H9 (cell line): ENCODE data around the gene FANCC. TPM values are rescaled to one million over a fixed set of nuclear protein-coding genes. Genes with fewer than 3 reads are reported as not detected.

ENCODE experiments used
- DNase-seq: peaks from one replicate; pipeline ENCODE4 v3.0.0-alpha.2; 2017
- H2AFZ ChIP-seq: one replicate; pipeline ENCODE4 v1.6.1; 2013; ENCODE audit warnings: mild to moderate bottlenecking, low read length, control low read depth, moderate library complexity
- H2AK5ac ChIP-seq: 2 replicates; pipeline ENCODE4 v1.6.1; 2013; ENCODE audit warnings: low read length, control low read depth, mixed read lengths; ENCODE audit not compliant: insufficient read length
- H2BK120ac ChIP-seq: one replicate; pipeline ENCODE4 v1.6.1; 2013; ENCODE audit warnings: low read depth, mild to moderate bottlenecking, low read length, control low read depth, inconsistent platforms; ENCODE audit not compliant: poor library complexity, severe bottlenecking
- H2BK12ac ChIP-seq: 2 replicates; pipeline ENCODE4 v1.6.1; 2013; ENCODE audit warnings: low read length, control low read depth, mixed read lengths, low read depth; ENCODE audit not compliant: insufficient read length
- H2BK15ac ChIP-seq: 2 replicates; pipeline ENCODE4 v1.6.1; 2013; ENCODE audit warnings: low read depth, low read length, control low read depth
- H2BK20ac ChIP-seq: one replicate; pipeline ENCODE4 v1.6.1; 2013; ENCODE audit warnings: low read depth, mild to moderate bottlenecking, low read length, control low read depth, inconsistent platforms; ENCODE audit not compliant: poor library complexity, severe bottlenecking
- H2BK5ac ChIP-seq: 2 replicates; pipeline ENCODE4 v1.6.1; 2013; ENCODE audit warnings: low read length, control low read depth, mixed read lengths; ENCODE audit not compliant: insufficient read length
- H3K14ac ChIP-seq: 2 replicates; pipeline ENCODE4 v1.6.1; 2013; ENCODE audit warnings: low read length, control low read depth; ENCODE audit not compliant: insufficient read depth
- H3K18ac ChIP-seq: 2 replicates; pipeline ENCODE4 v1.6.1; 2013; ENCODE audit warnings: low read depth, mild to moderate bottlenecking, mixed read lengths, low read length, control low read depth; ENCODE audit not compliant: insufficient read length
- H3K23ac ChIP-seq: 2 replicates; pipeline ENCODE4 v1.6.1; 2013; ENCODE audit warnings: low read length, control low read depth, mixed read lengths, low read depth; ENCODE audit not compliant: insufficient read length
- H3K23me2 ChIP-seq: 2 replicates; pipeline ENCODE4 v1.6.1; 2013; ENCODE audit warnings: low read depth, mild to moderate bottlenecking, mixed read lengths, low read length, control low read depth; ENCODE audit not compliant: insufficient read length, poor library complexity, severe bottlenecking
- H3K27ac ChIP-seq: 2 replicates; pipeline ENCODE4 v1.5.1; 2013; ENCODE audit warnings: low read length, control low read depth, mixed read lengths, low read depth; ENCODE audit not compliant: insufficient read length
- H3K27me3 ChIP-seq: 2 replicates; pipeline ENCODE4 v1.6.1; 2013; ENCODE audit warnings: low read length, control low read depth, inconsistent platforms; ENCODE audit not compliant: insufficient read depth
- H3K4ac ChIP-seq: 2 replicates; pipeline ENCODE4 v1.6.1; 2013; ENCODE audit warnings: low read depth, mild to moderate bottlenecking, control low read depth, inconsistent platforms, low read length, moderate library complexity
- H3K4me1 ChIP-seq: 2 replicates; pipeline ENCODE4 v1.6.1; 2013; ENCODE audit warnings: low read length, control low read depth, inconsistent platforms; ENCODE audit not compliant: insufficient read depth
- H3K4me2 ChIP-seq: 2 replicates; pipeline ENCODE4 v1.6.1; 2013; ENCODE audit warnings: low read length, control low read depth, mixed read lengths; ENCODE audit not compliant: insufficient read length, insufficient read depth
- H3K56ac ChIP-seq: 2 replicates; pipeline ENCODE4 v1.6.1; 2013; ENCODE audit warnings: low read depth, mild to moderate bottlenecking, mixed read lengths, low read length, control low read depth; ENCODE audit not compliant: insufficient read length
- H3K79me1 ChIP-seq: 2 replicates; pipeline ENCODE4 v1.6.1; 2013; ENCODE audit warnings: low read depth, mild to moderate bottlenecking, moderate library complexity, low read length, control low read depth, inconsistent platforms; ENCODE audit not compliant: insufficient read depth, poor library complexity, severe bottlenecking
- H3K79me2 ChIP-seq: 2 replicates; pipeline ENCODE4 v1.6.1; 2013; ENCODE audit warnings: low read length, control low read depth, inconsistent platforms; ENCODE audit not compliant: insufficient read depth
- H3K9ac ChIP-seq: 2 replicates; pipeline ENCODE4 v1.6.1; 2013; ENCODE audit warnings: low read length, control low read depth, mixed read lengths; ENCODE audit not compliant: insufficient read length; ENCODE audit errors: extremely low read depth
- H3K9me3 ChIP-seq: one replicate; pipeline ENCODE4 v1.6.1; 2013; ENCODE audit warnings: low read depth, low read length, inconsistent platforms; ENCODE audit not compliant: control insufficient read depth
- H3T11ph ChIP-seq: one replicate; pipeline ENCODE4 v1.6.1; 2013; ENCODE audit warnings: mild to moderate bottlenecking, low read length, control low read depth, inconsistent platforms
- H4K20me1 ChIP-seq: one replicate; pipeline ENCODE4 v1.6.1; 2013; ENCODE audit not compliant: control insufficient read depth, insufficient read length, insufficient read depth
- H4K5ac ChIP-seq: 2 replicates; pipeline ENCODE4 v1.6.1; 2013; ENCODE audit warnings: low read depth, mild to moderate bottlenecking, mixed read lengths, low read length, control low read depth; ENCODE audit not compliant: insufficient read length
- H4K8ac ChIP-seq: replicated peaks from 2 replicates; pipeline ENCODE4 v1.6.1; 2013; ENCODE audit warnings: low read length, control low read depth, mixed read lengths, low read depth; ENCODE audit not compliant: insufficient read length
- H4K91ac ChIP-seq: 2 replicates; pipeline ENCODE4 v1.6.1; 2013; ENCODE audit warnings: low read depth, mild to moderate bottlenecking, moderate library complexity, mixed read lengths, low read length, control low read depth; ENCODE audit not compliant: insufficient read length
- H3K27ac Mint-ChIP-seq, 3 experiments: 2 replicates in 2 of 3; 3 replicates in 1 of 3; pipeline ENCODE4 v1.8.0; 2020 to 2021; ENCODE audit warnings: mixed read lengths in 3 of 3, mild to moderate bottlenecking in 1 of 3, moderate library complexity in 1 of 3
- H3K27me3 Mint-ChIP-seq: 2 replicates; pipeline ENCODE4 v1.8.0; 2021; ENCODE audit warnings: low read depth, mild to moderate bottlenecking, moderate library complexity, mixed read lengths
- H3K36me3 Mint-ChIP-seq, 3 experiments: 2 replicates in 2 of 3; 3 replicates in 1 of 3; pipeline ENCODE4 v1.8.0; 2020 to 2021; ENCODE audit warnings: low read depth in 3 of 3, mixed read lengths in 3 of 3; ENCODE audit not compliant: insufficient read depth in 1 of 3
- H3K4me1 Mint-ChIP-seq, 2 experiments: 2 replicates each; pipeline ENCODE4 v1.8.0; 2020; ENCODE audit warnings: mixed read lengths in 2 of 2
- H3K4me3 Mint-ChIP-seq, 2 experiments: 2 replicates in 1 of 2; 3 replicates in 1 of 2; pipeline ENCODE4 v1.8.0; 2020 to 2021; ENCODE audit warnings: mild to moderate bottlenecking in 2 of 2, mixed read lengths in 2 of 2, moderate library complexity in 1 of 2
- H3K9me3 Mint-ChIP-seq, 2 experiments: 2 replicates in 1 of 2; 3 replicates in 1 of 2; pipeline ENCODE4 v1.8.0; 2020; ENCODE audit warnings: mild to moderate bottlenecking in 2 of 2, mixed read lengths in 2 of 2, moderate library complexity in 1 of 2
- CTCF ChIP-seq: fragments of 200-600 bp; sonication (generic); conservative IDR thresholded peaks from 3 replicates; pipeline ENCODE4 v1.8.0; 2021; ENCODE audit warnings: antibody characterized with exemption, mild to moderate bottlenecking
- WGBS: extraction: QIAGEN DNeasy Blood & Tissue Kit; methylation state at CpG from one replicate; pipeline ENCODE4 v1.1.7; 2013; ENCODE audit warnings: missing lambda C conversion rate, low lambda C conversion rate, mixed read lengths; ENCODE audit not compliant: insufficient read length; ENCODE audit errors: extremely low coverage; 5-methylcytosine and 5-hydroxymethylcytosine counted together
- total RNA-seq: library from RNA; stranded (reverse); gene quantifications from 2 replicates; pipeline ENCODE4 v1.2.1, GENCODE V29; 2021

FANCC gene
- total RNA-seq, 1 experiment from 2014 or later: 14.6 TPM

GRCh38 chr9:95111716-95112115 lies 205.8 kb downstream of the FANCC start:
- H3K14ac ChIP-seq: no peak overlapping the region
- no peak overlapping the region for H3K18ac ChIP-seq
- no peaks in the 10 kb centered on the region for H3K4me1 ChIP-seq
- no peaks in the 10 kb centered on the region for H3K79me2 ChIP-seq
- no peak for DNase-seq
- no peak overlapping the region for H4K8ac ChIP-seq
- no peak overlapping the region for H2BK20ac ChIP-seq
- no peaks in the 10 kb centered on the region for H3K23me2 ChIP-seq
- no peak for TF ChIP-seq CTCF
- no peaks in the 10 kb centered on the region for H3K27me3 Mint-ChIP-seq
- H4K91ac ChIP-seq: no peak overlapping the region
- H2BK15ac ChIP-seq: no peak overlapping the region
- H3K36me3 Mint-ChIP-seq: peaks cover 0 to 2% (median 0%) of the 10 kb centered on the region in 3 experiments; a peak in 2 of 7 replicates
- no peaks in the 10 kb centered on the region for H3K27me3 ChIP-seq
- H3K4ac ChIP-seq: no peak overlapping the region
- H3K4me2 ChIP-seq: no peak overlapping the region
- no peak overlapping the region for H2AK5ac ChIP-seq
- no peaks in the 10 kb centered on the region for H3K79me1 ChIP-seq
- H3K27ac ChIP-seq: no peak overlapping the region
- H3K4me3 Mint-ChIP-seq: no peak overlapping the region
- no CpG with 5 or more reads among the region's 11 CpGs for WGBS
- H3T11ph ChIP-seq: no peak overlapping the region
- H3K27ac Mint-ChIP-seq: peak overlapping the region in 2 of 3 experiments; percentile 65 to 88; a peak in 3 of 7 replicates
- no peak overlapping the region for H2BK120ac ChIP-seq
- no peaks in the 10 kb centered on the region for H3K9me3 Mint-ChIP-seq
- no peak overlapping the region for H3K23ac ChIP-seq
- no peaks in the 10 kb centered on the region for H3K9me3 ChIP-seq
- no peak overlapping the region for H2BK12ac ChIP-seq
- no peak overlapping the region for H3K9ac ChIP-seq
- H4K5ac ChIP-seq: no peak overlapping the region
- no peak overlapping the region for H2AFZ ChIP-seq
- H2BK5ac ChIP-seq: no peak overlapping the region
- H3K56ac ChIP-seq: no peak overlapping the region
- no peaks in the 10 kb centered on the region for H4K20me1 ChIP-seq
- 0 out of 4 replicates have a peak, but pooled peaks cover 0 to 4% of the 10 kb centered on the region in 2 experiments for H3K4me1 Mint-ChIP-seq
